Measurements from ENCODE around the gene HESX1. TPM values are rescaled to one million over a fixed set of nuclear protein-coding genes. Genes with fewer than 3 reads are reported as not detected.

The HESX1 gene
- total and polyA plus RNA-seq, 9 of the 15 experiments (the other 6 are each of a cell fraction or from before 2014, with no cell fraction given) = 0.16 to 1.2 (median 0.76) TPM

DNA sequence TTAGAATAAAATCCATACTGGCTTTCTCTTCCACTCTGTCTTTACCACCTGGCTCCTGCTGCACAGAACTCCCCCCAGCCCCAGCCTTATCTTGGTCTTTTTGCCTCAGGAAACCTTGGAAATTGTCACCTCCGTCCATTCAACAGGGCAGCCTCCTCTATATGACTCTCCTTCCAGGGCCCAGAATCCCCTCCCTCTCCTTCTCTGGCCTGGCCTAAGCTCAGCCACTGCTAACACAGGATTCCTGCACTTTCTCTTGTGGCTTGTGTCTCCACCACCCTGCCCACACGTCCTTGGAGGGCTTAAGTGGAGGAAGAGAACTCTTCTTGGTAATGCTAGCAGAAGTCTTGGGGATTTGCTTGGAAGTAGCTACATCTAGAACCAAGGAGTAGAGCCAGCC lies 33.1 kb downstream of the HESX1 start:
- Histone ChIP-seq H3K9me3 (replicated peaks; ENCODE audit: control insufficient read depth, insufficient read depth, low read depth, low read length) (no peaks in the 10 kb centered on the region), H3K27ac (ENCODE audit: extremely low read depth, low read depth, low read length) (no peak overlapping the region), H3K4me2 (ENCODE audit: insufficient read depth, low read length) (no peak overlapping the region), H3K4me3 (no peak overlapping the region), H3K9me1 (ENCODE audit: control insufficient read depth, insufficient read depth, low read length) (no peaks in the 10 kb centered on the region), H3K27me3 (ENCODE audit: control insufficient read depth in 2 of 2, insufficient read depth in 2 of 2, low read length in 2 of 2) (peaks cover 13 to 35% of the 10 kb centered on the region in 2 experiments), H3K4me1 (replicated peaks in 1 of 2; ENCODE audit: control insufficient read depth in 2 of 2, insufficient read depth in 2 of 2, low read length in 2 of 2) (peaks cover 0 to 21% of the 10 kb centered on the region in 2 experiments; a peak in 2 of 5 replicates), H3K9ac (ENCODE audit: insufficient read depth in 1 of 2, low read depth in 2 of 2, low read length in 2 of 2) (no peak overlapping the region), H2AFZ (ENCODE audit: low read depth, low read length) (no peak overlapping the region), H4K20me1 (replicated peaks; ENCODE audit: control insufficient read depth, insufficient read depth, low read length) (no peaks in the 10 kb centered on the region), H3K36me3 (ENCODE audit: control insufficient read depth, insufficient read depth, low read length) (no peaks in the 10 kb centered on the region), H3K79me2 (ENCODE audit: control insufficient read depth, insufficient read depth, low read length) (no peaks in the 10 kb centered on the region)
- no TSS peak for BruUV-seq (replicated peaks)
- no peak for TF ChIP-seq TCFL5 (CRISPR knock-in tag; conservative IDR thresholded peaks at IDR 0.05)
- TF ChIP-seq, protein P1, sequence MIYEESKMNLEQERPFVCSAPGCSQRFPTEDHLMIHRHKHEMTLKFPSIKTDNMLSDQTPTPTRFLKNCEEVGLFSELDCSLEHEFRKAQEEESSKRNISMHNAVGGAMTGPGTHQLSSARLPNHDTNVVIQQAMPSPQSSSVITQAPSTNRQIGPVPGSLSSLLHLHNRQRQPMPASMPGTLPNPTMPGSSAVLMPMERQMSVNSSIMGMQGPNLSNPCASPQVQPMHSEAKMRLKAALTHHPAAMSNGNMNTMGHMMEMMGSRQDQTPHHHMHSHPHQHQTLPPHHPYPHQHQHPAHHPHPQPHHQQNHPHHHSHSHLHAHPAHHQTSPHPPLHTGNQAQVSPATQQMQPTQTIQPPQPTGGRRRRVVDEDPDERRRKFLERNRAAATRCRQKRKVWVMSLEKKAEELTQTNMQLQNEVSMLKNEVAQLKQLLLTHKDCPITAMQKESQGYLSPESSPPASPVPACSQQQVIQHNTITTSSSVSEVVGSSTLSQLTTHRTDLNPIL (CRISPR knock-in tag; IDR thresholded peaks at IDR 0.05) = no peak
- no peak for TF ChIP-seq ZNF134 (CRISPR knock-in tag; conservative IDR thresholded peaks at IDR 0.05)
- TF ChIP-seq TCF7L2 (IDR thresholded peaks at IDR 0.05; ENCODE audit: low read depth, low read length) = no peak
- TF ChIP-seq HMG20B (CRISPR knock-in tag; IDR thresholded peaks at IDR 0.05) = no peak
- no peak for TF ChIP-seq STAG1 (CRISPR knock-in tag; IDR thresholded peaks at IDR 0.05; ENCODE audit: borderline replicate concordance)
- TF ChIP-seq, protein P2, sequence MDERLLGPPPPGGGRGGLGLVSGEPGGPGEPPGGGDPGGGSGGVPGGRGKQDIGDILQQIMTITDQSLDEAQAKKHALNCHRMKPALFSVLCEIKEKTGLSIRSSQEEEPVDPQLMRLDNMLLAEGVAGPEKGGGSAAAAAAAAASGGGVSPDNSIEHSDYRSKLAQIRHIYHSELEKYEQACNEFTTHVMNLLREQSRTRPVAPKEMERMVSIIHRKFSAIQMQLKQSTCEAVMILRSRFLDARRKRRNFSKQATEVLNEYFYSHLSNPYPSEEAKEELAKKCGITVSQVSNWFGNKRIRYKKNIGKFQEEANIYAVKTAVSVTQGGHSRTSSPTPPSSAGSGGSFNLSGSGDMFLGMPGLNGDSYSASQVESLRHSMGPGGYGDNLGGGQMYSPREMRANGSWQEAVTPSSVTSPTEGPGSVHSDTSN (CRISPR knock-in tag; IDR thresholded peaks at IDR 0.05; ENCODE audit: low read depth) = no peak
- TF ChIP-seq, protein P2 (tag; conservative IDR thresholded peaks at IDR 0.05; ENCODE audit: low read depth) = no peak
- in situ Hi-C loops (cut with MboI) = no loop called here
- WGBS (ENCODE audit: insufficient coverage, low coverage, missing lambda C conversion rate) = 13% methylated on average over 2 of the region's 2 CpGs
- ChIA-PET CTCF (ENCODE audit: low intra/inter-chr PET ratio) (no interaction called here), POLR2A (no interaction called here)
- intact Hi-C loops (cut with micrococcal nuclease) = loop anchor here (5.0 to 10.0 kb wide), 2 partner anchors 64 to 172 kb away; no protein-coding TSS in a partner anchor
- FAIRE-seq = no peak
- DNase-seq (ENCODE audit: extremely low read depth in 1 of 4, low spot score in 3 of 4) = no peak
- ATAC-seq = no peak
